Stimulated activated CD8-positive, alpha-beta memory T cell treated with anti-CD3 and anti-CD28 coated beads, Interleukin-7, amount 100 ng/mL, for 4 hours (primary cell): ENCODE data around the gene MCM6.
"Not testable (repeated sequence)": the region's sequence is repeated elsewhere in the genome, so short reads cannot be mapped to it uniquely, and the experiment has no call there.

Experiments
- DNase-seq, 2 donors: peaks; one replicate each; pipeline ENCODE4 v3.0.0-alpha.2; 2020; ENCODE audit warnings: low read depth in 2 of 2

MCM6 gene

GRCh38 chr2:135821190-135821589, 55.1 kb downstream of the MCM6 start:
- no peak for DNase-seq

- peak; percentile 78 to 84 for DNase-seq
Observed at GRCh38 chr2:135820003-135820618, 56.1 kb downstream of the MCM6 start.

GRCh38 chr2:135818937-135819610, 57.2 kb downstream of the MCM6 start:
- DNase-seq: no peak

GRCh38 chr2:135817951-135818350, 58.3 kb downstream of the MCM6 start:
- DNase-seq: no peak

GRCh38 chr2:135817466-135817865, 58.8 kb downstream of the MCM6 start:
- no peak for DNase-seq

- DNase-seq: no peak
Observed at GRCh38 chr2:135815269-135815668, 61.0 kb downstream of the MCM6 start.

- no peak for DNase-seq
Observed at GRCh38 chr2:135812907-135813511, 63.2 kb downstream of the MCM6 start.

GRCh38 chr2:135807874-135808273, 68.4 kb downstream of the MCM6 start:
- not testable (repeated sequence) for DNase-seq

GRCh38 chr2:135803278-135803677, 73.0 kb downstream of the MCM6 start:
- DNase-seq: no peak

GRCh38 chr2:135802350-135802749, 73.9 kb downstream of the MCM6 start:
- no peak for DNase-seq

GRCh38 chr2:135800513-135801460, 75.5 kb downstream of the MCM6 start:
- no peak for DNase-seq

- no peak for DNase-seq
Observed at GRCh38 chr2:135799738-135800137, 76.5 kb downstream of the MCM6 start.

- DNase-seq: no peak
Observed at GRCh38 chr2:135798762-135799161, 77.5 kb downstream of the MCM6 start.

- no peak for DNase-seq
Observed at GRCh38 chr2:135798275-135798705, 78.0 kb downstream of the MCM6 start.

GRCh38 chr2:135797497-135798274, 78.6 kb downstream of the MCM6 start:
- peak; percentile 62 to 64 for DNase-seq

- no peak for DNase-seq
Observed at GRCh38 chr2:135796606-135797005, 79.6 kb downstream of the MCM6 start.

- not testable (repeated sequence) for DNase-seq
Observed at GRCh38 chr2:135795641-135796040, 80.6 kb downstream of the MCM6 start.

GRCh38 chr2:135792401-135793150, 83.7 kb downstream of the MCM6 start:
- DNase-seq: no peak

- no peak for DNase-seq
Observed at GRCh38 chr2:135791418-135792190, 84.6 kb downstream of the MCM6 start.

GRCh38 chr2:135790423-135790822, 85.8 kb downstream of the MCM6 start:
- no peak for DNase-seq
